ENCODE data around the gene SRI. TPM values are rescaled to one million over a fixed set of nuclear protein-coding genes. Genes with fewer than 3 reads are reported as not detected.

Gene SRI
- total RNA-seq, 1 experiment from 2014 or later: 110 TPM

DNA sequence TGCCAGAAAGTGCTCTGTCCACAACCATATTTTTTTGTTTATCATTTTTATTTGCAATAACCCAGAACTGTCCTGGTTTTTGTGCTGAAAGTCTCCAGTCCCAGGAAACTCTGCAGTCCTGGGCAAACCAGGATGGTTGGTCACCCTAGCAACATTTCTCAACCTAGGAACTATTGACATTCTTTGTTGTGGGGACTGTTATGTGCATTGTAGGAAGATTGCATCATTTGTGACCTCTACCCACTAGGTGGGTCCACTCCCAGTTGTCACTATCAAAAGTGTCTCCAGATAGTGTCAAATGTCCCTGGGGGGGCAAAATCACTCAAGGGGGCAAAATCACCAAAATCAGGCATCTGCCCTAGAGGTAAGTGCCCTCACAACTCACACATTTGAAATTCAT, 14.0 kb upstream of the SRI start:
- no peaks in the 10 kb centered on the region for H3K9me3 Mint-ChIP-seq (ENCODE audit: unreplicated experiment)
- CTCF ChIA-PET: interaction anchor here (1.3 kb wide), 1 partner anchor 125 kb away, joined by 3 read pairs; no protein-coding TSS in a partner anchor
- POLR2A ChIA-PET: no interaction called here

DNA sequence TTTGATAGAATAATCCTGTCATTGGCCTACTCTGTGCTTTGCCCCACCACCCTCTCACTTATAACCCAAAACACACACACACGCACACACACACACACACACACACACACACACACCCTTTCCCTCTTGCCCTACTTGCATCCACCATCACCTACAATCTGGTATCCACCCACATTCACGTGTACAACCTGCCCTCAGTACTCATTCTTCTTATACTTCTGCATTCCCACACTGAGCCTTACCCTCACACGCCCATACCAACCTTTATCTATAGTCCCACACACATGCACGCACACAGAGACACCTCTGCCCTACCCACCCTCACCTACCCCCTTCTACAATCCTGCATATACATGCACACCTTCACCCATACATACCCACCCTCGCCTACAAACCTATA, 10.8 kb upstream of the SRI start:
- Mint-ChIP-seq H3K27me3 (ENCODE audit: insufficient read depth, unreplicated experiment) (peaks cover 11% of the 10 kb centered on the region), H3K36me3 (ENCODE audit: insufficient read depth, unreplicated experiment) (no peaks in the 10 kb centered on the region), H3K27ac (ENCODE audit: low read depth, unreplicated experiment) (no peak overlapping the region), H3K4me3 (ENCODE audit: unreplicated experiment) (no peak overlapping the region), H3K4me1 (ENCODE audit: insufficient read depth, unreplicated experiment) (no peaks in the 10 kb centered on the region), H3K9me3 (ENCODE audit: unreplicated experiment) (no peaks in the 10 kb centered on the region)
- CTCF ChIA-PET: no interaction called here
- intact Hi-C loops (cut with micrococcal nuclease): no loop called here
- POLR2A ChIA-PET: interaction anchor here (2.2 kb wide), 1 partner anchor 10 kb away, joined by 11 read pairs; the partner anchor contains the start of gene SRI
- no TSS peak for BruUV-seq (replicated peaks)
- TF ChIP-seq CTCF (IDR thresholded peaks at IDR 0.05; ENCODE audit: unreplicated experiment): no peak
- no peak for DNase-seq (ENCODE audit: unreplicated experiment)

More for the DNA sequence above, 14.0 kb upstream of the SRI start:
- no peak for TF ChIP-seq CTCF (IDR thresholded peaks at IDR 0.05; ENCODE audit: unreplicated experiment)
- Mint-ChIP-seq H3K4me3 (ENCODE audit: unreplicated experiment) (no peak overlapping the region), H3K36me3 (ENCODE audit: insufficient read depth, unreplicated experiment) (no peaks in the 10 kb centered on the region), H3K4me1 (ENCODE audit: insufficient read depth, unreplicated experiment) (no peaks in the 10 kb centered on the region), H3K27me3 (ENCODE audit: insufficient read depth, unreplicated experiment) (peaks cover 17% of the 10 kb centered on the region), H3K27ac (ENCODE audit: low read depth, unreplicated experiment) (no peak overlapping the region)
- BruUV-seq (replicated peaks): no TSS peak
- intact Hi-C loops (cut with micrococcal nuclease): no loop called here
- no peak for DNase-seq (ENCODE audit: unreplicated experiment)

GRCh38 chr7:88229302-88229995, 9.6 kb upstream of the SRI start:
- Mint-ChIP-seq H3K9me3 (ENCODE audit: unreplicated experiment) (no peaks in the 10 kb centered on the region), H3K36me3 (ENCODE audit: insufficient read depth, unreplicated experiment) (no peaks in the 10 kb centered on the region), H3K27me3 (ENCODE audit: insufficient read depth, unreplicated experiment) (no peaks in the 10 kb centered on the region), H3K27ac (ENCODE audit: low read depth, unreplicated experiment) (no peak overlapping the region), H3K4me1 (ENCODE audit: insufficient read depth, unreplicated experiment) (no peaks in the 10 kb centered on the region), H3K4me3 (ENCODE audit: unreplicated experiment) (no peak overlapping the region)
- intact Hi-C loops (cut with micrococcal nuclease): no loop called here
- POLR2A ChIA-PET: interaction anchor here (2.2 kb wide), 1 partner anchor 9 kb away, joined by 11 read pairs; the partner anchor contains the start of gene SRI
- BruUV-seq (replicated peaks): no TSS peak
- TF ChIP-seq CTCF (IDR thresholded peaks at IDR 0.05; ENCODE audit: unreplicated experiment): no peak
- DNase-seq (ENCODE audit: unreplicated experiment): no peak
- CTCF ChIA-PET: interaction anchor here (1.8 to 2.0 kb wide), 2 partner anchors 14 to 129 kb away, joined by 7 to 10 read pairs; no protein-coding TSS in a partner anchor

- POLR2A ChIA-PET: interaction anchor here (0.6 to 2.2 kb wide), 4 partner anchors 9 to 85 kb away, joined by 3 to 4 read pairs (median 4); no protein-coding TSS in a partner anchor
- DNase-seq (ENCODE audit: unreplicated experiment): peak; percentile 92
Measured at GRCh38 chr7:88226886-88227516, 7.2 kb upstream of the SRI start.

More at GRCh38 chr7:88226886-88227516, 7.2 kb upstream of the SRI start:
- intact Hi-C loops (cut with micrococcal nuclease): no loop called here
- CTCF ChIA-PET: interaction anchor here (0.6 to 1.9 kb wide), 7 partner anchors 9 to 929 kb away, joined by 3 to 10 read pairs (median 4); no protein-coding TSS in a partner anchor
- no peak for TF ChIP-seq CTCF (IDR thresholded peaks at IDR 0.05; ENCODE audit: unreplicated experiment)
- H3K4me3 Mint-ChIP-seq (ENCODE audit: unreplicated experiment): no peak overlapping the region
- BruUV-seq (replicated peaks): no TSS peak
- H3K36me3 Mint-ChIP-seq (ENCODE audit: insufficient read depth, unreplicated experiment): no peaks in the 10 kb centered on the region
- no peaks in the 10 kb centered on the region for H3K27me3 Mint-ChIP-seq (ENCODE audit: insufficient read depth, unreplicated experiment)
- H3K27ac Mint-ChIP-seq (ENCODE audit: low read depth, unreplicated experiment): peak overlapping the region; percentile 76
- no peaks in the 10 kb centered on the region for H3K4me1 Mint-ChIP-seq (ENCODE audit: insufficient read depth, unreplicated experiment)
- H3K9me3 Mint-ChIP-seq (ENCODE audit: unreplicated experiment): no peaks in the 10 kb centered on the region

Data from MCF 10A (cell line).